ENCODE results near the gene EPG5. TPM values are rescaled to one million over a fixed set of nuclear protein-coding genes. Genes with fewer than 3 reads are reported as not detected.

Gene EPG5
- polyA plus RNA-seq, 1 donor from 2014 or later, result 18.0 TPM

GRCh38 chr18:46009125-46009840 lies 42.2 kb upstream of the EPG5 start:
- Histone ChIP-seq H3K4me2 (ENCODE audit: low read length) (no peak overlapping the region), H3K79me2 (replicated peaks; ENCODE audit: insufficient read depth, low read length) (no peaks in the 10 kb centered on the region), H3K9me3 (ENCODE audit: low read length) (no peaks in the 10 kb centered on the region), H3K4me3 (ENCODE audit: low read length) (no peak overlapping the region), H3K9ac (ENCODE audit: low read length) (no peak overlapping the region), H2AFZ (ENCODE audit: low read depth, low read length) (no peak overlapping the region), H3K27me3 (ENCODE audit: insufficient read depth, low read depth, low read length) (no peaks in the 10 kb centered on the region), H3K36me3 (ENCODE audit: insufficient read depth, low read length) (no peaks in the 10 kb centered on the region), H3F3A (ENCODE audit: insufficient read depth, low read length, poor library complexity, severe bottlenecking) (no peaks in the 10 kb centered on the region), H4K20me1 (ENCODE audit: insufficient read depth) (no peaks in the 10 kb centered on the region), H3K27ac (ENCODE audit: low read length) (no peak overlapping the region), H3K9me2 (ENCODE audit: insufficient read depth, low read length) (no peaks in the 10 kb centered on the region)
- no peak for TF ChIP-seq POLR2AphosphoS5 (IDR thresholded peaks at IDR 0.05)
- TF ChIP-seq RAD21 (conservative IDR thresholded peaks at IDR 0.05), result no peak
- no peak for TF ChIP-seq SMC3 (conservative IDR thresholded peaks at IDR 0.05; ENCODE audit: poor library complexity)
- no peak for TF ChIP-seq EZH2 (IDR thresholded peaks at IDR 0.05; ENCODE audit: borderline replicate concordance, insufficient read depth, low read length, poor library complexity, severe bottlenecking)
- TF ChIP-seq EP300 (conservative IDR thresholded peaks at IDR 0.05; ENCODE audit: poor library complexity, severe bottlenecking), result no peak
- no peak for TF ChIP-seq CTCF (IDR thresholded peaks at IDR 0.05; ENCODE audit: poor library complexity, severe bottlenecking)
- no peak for TF ChIP-seq TAF1 (IDR thresholded peaks at IDR 0.05; ENCODE audit: low read depth)
- no peak for TF ChIP-seq MXI1 (conservative IDR thresholded peaks at IDR 0.05; ENCODE audit: poor library complexity, severe bottlenecking)
- no peak for TF ChIP-seq REST (IDR thresholded peaks at IDR 0.05; ENCODE audit: borderline replicate concordance)

GRCh38 chr18:46008531-46008930 lies 41.4 kb upstream of the EPG5 start:
- Histone ChIP-seq H3K27ac (ENCODE audit: low read length) (no peak overlapping the region), H3K36me3 (ENCODE audit: insufficient read depth, low read length) (no peaks in the 10 kb centered on the region), H3K79me2 (replicated peaks; ENCODE audit: insufficient read depth, low read length) (no peaks in the 10 kb centered on the region), H3K9me3 (ENCODE audit: low read length) (no peaks in the 10 kb centered on the region), H3K9ac (ENCODE audit: low read length) (no peak overlapping the region), H3K4me2 (ENCODE audit: low read length) (no peak overlapping the region), H2AFZ (ENCODE audit: low read depth, low read length) (no peak overlapping the region), H3K4me3 (ENCODE audit: low read length) (no peak overlapping the region), H3K27me3 (ENCODE audit: insufficient read depth, low read depth, low read length) (no peaks in the 10 kb centered on the region), H4K20me1 (ENCODE audit: insufficient read depth) (no peaks in the 10 kb centered on the region), H3K9me2 (ENCODE audit: insufficient read depth, low read length) (no peaks in the 10 kb centered on the region), H3F3A (ENCODE audit: insufficient read depth, low read length, poor library complexity, severe bottlenecking) (no peaks in the 10 kb centered on the region)
- TF ChIP-seq POLR2AphosphoS5 (IDR thresholded peaks at IDR 0.05) (no peak), TAF1 (IDR thresholded peaks at IDR 0.05; ENCODE audit: low read depth) (no peak), EZH2 (IDR thresholded peaks at IDR 0.05; ENCODE audit: borderline replicate concordance, insufficient read depth, low read length, poor library complexity, severe bottlenecking) (no peak), MXI1 (conservative IDR thresholded peaks at IDR 0.05; ENCODE audit: poor library complexity, severe bottlenecking) (no peak), SMC3 (conservative IDR thresholded peaks at IDR 0.05; ENCODE audit: poor library complexity) (no peak), REST (IDR thresholded peaks at IDR 0.05; ENCODE audit: borderline replicate concordance) (no peak), EP300 (conservative IDR thresholded peaks at IDR 0.05; ENCODE audit: poor library complexity, severe bottlenecking) (no peak), RAD21 (conservative IDR thresholded peaks at IDR 0.05) (no peak), CTCF (IDR thresholded peaks at IDR 0.05; ENCODE audit: poor library complexity, severe bottlenecking) (no peak)
